ENCODE data around the gene ZKSCAN5.

GRCh38 chr7:99557940-99558305 lies 53.5 kb downstream of the ZKSCAN5 start:
- TF ChIP-seq, protein P1, sequence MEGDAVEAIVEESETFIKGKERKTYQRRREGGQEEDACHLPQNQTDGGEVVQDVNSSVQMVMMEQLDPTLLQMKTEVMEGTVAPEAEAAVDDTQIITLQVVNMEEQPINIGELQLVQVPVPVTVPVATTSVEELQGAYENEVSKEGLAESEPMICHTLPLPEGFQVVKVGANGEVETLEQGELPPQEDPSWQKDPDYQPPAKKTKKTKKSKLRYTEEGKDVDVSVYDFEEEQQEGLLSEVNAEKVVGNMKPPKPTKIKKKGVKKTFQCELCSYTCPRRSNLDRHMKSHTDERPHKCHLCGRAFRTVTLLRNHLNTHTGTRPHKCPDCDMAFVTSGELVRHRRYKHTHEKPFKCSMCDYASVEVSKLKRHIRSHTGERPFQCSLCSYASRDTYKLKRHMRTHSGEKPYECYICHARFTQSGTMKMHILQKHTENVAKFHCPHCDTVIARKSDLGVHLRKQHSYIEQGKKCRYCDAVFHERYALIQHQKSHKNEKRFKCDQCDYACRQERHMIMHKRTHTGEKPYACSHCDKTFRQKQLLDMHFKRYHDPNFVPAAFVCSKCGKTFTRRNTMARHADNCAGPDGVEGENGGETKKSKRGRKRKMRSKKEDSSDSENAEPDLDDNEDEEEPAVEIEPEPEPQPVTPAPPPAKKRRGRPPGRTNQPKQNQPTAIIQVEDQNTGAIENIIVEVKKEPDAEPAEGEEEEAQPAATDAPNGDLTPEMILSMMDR (IDR thresholded peaks at IDR 0.05): no peak
- no peak for TF ChIP-seq POLR2A (IDR thresholded peaks at IDR 0.05)
